ENCODE measurements around the gene MMADHC. TPM values are rescaled to one million over a fixed set of nuclear protein-coding genes. Genes with fewer than 3 reads are reported as not detected.

The MMADHC gene
- total and polyA plus RNA-seq, 2 of the 13 experiments (the other 11 are each of a cell fraction or from before 2014, with no cell fraction given): 90.2 to 210 TPM

GRCh38 chr2:149587220-149587949 is at the start of gene MMADHC (continued):
- TF ChIP-seq GMEB2 (CRISPR knock-in tag; IDR thresholded peaks at IDR 0.05; ENCODE audit: low read depth): peak; percentile 63
- peak; percentile 93; the same call in 1 of the 2 replicates for TF ChIP-seq ZNF34 (CRISPR knock-in tag; IDR thresholded peaks at IDR 0.05; ENCODE audit: borderline replicate concordance)
- no peak for TF ChIP-seq ZSCAN30 (CRISPR knock-in tag; IDR thresholded peaks at IDR 0.05)
- peak; percentile 98; the same call in 1 of the 2 replicates for TF ChIP-seq ARID2 (CRISPR knock-in tag; IDR thresholded peaks at IDR 0.05; ENCODE audit: borderline replicate concordance)
- no peak for TF ChIP-seq SOX13 (IDR thresholded peaks at IDR 0.05)
- TF ChIP-seq SOX13 (CRISPR knock-in tag; conservative IDR thresholded peaks at IDR 0.05 in 1 of 2, IDR thresholded peaks at IDR 0.05 in 1 of 2): peak in 1 of 2 experiments; percentile 58; a peak in 2 of 4 replicates
- TF ChIP-seq ZNF772 (CRISPR knock-in tag; IDR thresholded peaks at IDR 0.05): peak; percentile 85
- peak; percentile 88 for TF ChIP-seq ZNF274 (CRISPR knock-in tag; IDR thresholded peaks at IDR 0.05)
- TF ChIP-seq ZNF644 (CRISPR knock-in tag; IDR thresholded peaks at IDR 0.05; ENCODE audit: low read depth): peak; percentile 86
- no peak for TF ChIP-seq ATF7 (IDR thresholded peaks at IDR 0.05)
- peak; percentile 53 for TF ChIP-seq ATF7 (CRISPR knock-in tag; IDR thresholded peaks at IDR 0.05)
- peak; percentile 84; the same call in 1 of the 2 replicates for TF ChIP-seq ZNF235 (CRISPR knock-in tag; IDR thresholded peaks at IDR 0.05; ENCODE audit: borderline replicate concordance)
- TF ChIP-seq KAT7 (CRISPR knock-in tag; IDR thresholded peaks at IDR 0.05; ENCODE audit: borderline replicate concordance): peak; percentile 84
- TF ChIP-seq ZNF550 (CRISPR knock-in tag; IDR thresholded peaks at IDR 0.05; ENCODE audit: borderline replicate concordance): no peak
- TF ChIP-seq NR2F2 (IDR thresholded peaks at IDR 0.05; ENCODE audit: borderline replicate concordance, low read depth): no peak
- no peak for TF ChIP-seq ZNF414 (CRISPR knock-in tag; IDR thresholded peaks at IDR 0.05)
- TF ChIP-seq ZNF691 (CRISPR knock-in tag; IDR thresholded peaks at IDR 0.05; ENCODE audit: borderline replicate concordance, low read depth): peak; percentile 92
- TF ChIP-seq ERF (CRISPR knock-in tag; IDR thresholded peaks at IDR 0.05): peak; percentile 85; the same call in 1 of the 2 replicates
- peak; percentile 68; the same call in 1 of the 2 replicates for TF ChIP-seq ZKSCAN8 (CRISPR knock-in tag; IDR thresholded peaks at IDR 0.05; ENCODE audit: borderline replicate concordance)
- peak; percentile 96 for TF ChIP-seq THAP9 (CRISPR knock-in tag; IDR thresholded peaks at IDR 0.05; ENCODE audit: borderline replicate concordance)
- peak; percentile 61; the same call in 1 of the 2 replicates for TF ChIP-seq ZNF816 (CRISPR knock-in tag; IDR thresholded peaks at IDR 0.05; ENCODE audit: borderline replicate concordance)
- TF ChIP-seq ATF3 (CRISPR knock-in tag; IDR thresholded peaks at IDR 0.05): 0 out of 2 replicates have a peak, but pooled peaks have one; percentile 32
- no peak for TF ChIP-seq CHD4 (IDR thresholded peaks at IDR 0.05; ENCODE audit: borderline replicate concordance, low read length)
- TF ChIP-seq ZBTB7B (CRISPR knock-in tag; IDR thresholded peaks at IDR 0.05): peak; percentile 82

All from HepG2 (cell line).